ENCODE measurements around the gene GLS2.
"Not testable (repeated sequence)": the region's sequence is repeated elsewhere in the genome, so short reads cannot be mapped to it uniquely, and the experiment has no call there.

The GLS2 gene

DNA sequence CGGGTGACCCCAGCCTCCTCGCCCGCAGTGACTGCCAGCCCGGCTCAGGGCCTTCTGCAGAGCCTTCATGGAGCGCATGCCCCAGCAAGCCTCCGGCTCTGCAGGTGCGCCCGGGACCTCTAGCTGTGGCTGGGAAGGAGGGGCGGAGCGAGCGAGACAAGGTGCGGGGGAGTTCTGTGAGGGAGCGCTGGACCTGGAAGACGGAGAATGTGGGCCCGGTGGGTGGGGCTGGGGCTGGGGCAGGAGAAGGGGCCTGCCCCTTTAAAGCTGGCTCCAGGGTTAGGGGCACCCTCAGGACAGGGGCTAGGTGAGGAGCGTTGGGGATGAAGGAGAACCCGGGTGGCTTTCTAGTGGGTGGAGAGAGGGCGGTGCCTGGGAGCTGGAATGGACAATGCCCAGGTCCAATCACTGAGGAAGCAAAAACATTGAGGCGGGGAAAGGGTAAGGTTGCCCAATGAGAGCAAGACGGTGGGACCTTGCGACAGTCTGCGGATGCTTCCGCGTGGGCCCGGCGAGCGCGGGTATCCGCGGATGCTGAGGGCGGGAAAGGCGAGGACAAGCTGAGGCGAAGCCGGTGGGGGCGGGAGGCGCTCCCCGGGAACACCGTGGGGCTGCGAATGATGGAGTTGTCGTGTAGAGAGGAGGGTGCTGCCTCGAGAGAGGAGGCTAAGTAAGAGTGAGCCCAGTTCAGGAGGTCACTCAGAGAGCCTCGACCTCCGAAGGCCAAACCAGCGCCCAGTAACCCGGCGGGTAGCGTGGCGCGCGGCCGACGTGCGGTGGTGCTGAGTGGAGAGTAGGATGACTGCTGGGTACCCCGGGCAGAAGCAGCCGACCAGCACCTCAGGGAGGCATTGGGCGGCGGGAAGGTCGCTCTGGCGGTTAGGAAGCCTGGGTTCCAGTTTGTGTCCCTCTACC, at the start of gene GLS2:
Gene GLS2, minus strand, starts transcription at position 121 of the 915 bp plus-strand sequence. Its CDS starts 43 bp downstream, at position 78.
- peak; percentile 57 for DNase-seq

DNA sequence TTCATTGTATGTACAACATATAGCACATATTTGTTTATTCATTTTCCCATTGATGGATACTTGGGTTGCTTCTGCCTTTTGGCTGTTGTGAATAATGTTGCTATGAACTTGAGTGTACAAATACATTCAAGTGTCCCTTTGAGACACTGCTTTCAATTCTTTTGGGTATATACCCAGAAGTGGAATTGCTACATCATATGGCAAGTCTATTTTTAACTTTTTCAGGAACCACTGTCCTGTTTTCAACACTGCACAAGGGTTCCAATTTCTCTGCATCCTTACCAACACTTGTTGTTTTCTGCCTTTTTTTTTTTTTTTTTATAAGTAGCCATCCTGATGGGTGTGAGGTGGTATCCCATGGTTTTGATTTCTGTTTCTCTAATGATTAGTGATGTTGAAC, 49.6 kb upstream of the GLS2 start:
- no peak for DNase-seq

DNA sequence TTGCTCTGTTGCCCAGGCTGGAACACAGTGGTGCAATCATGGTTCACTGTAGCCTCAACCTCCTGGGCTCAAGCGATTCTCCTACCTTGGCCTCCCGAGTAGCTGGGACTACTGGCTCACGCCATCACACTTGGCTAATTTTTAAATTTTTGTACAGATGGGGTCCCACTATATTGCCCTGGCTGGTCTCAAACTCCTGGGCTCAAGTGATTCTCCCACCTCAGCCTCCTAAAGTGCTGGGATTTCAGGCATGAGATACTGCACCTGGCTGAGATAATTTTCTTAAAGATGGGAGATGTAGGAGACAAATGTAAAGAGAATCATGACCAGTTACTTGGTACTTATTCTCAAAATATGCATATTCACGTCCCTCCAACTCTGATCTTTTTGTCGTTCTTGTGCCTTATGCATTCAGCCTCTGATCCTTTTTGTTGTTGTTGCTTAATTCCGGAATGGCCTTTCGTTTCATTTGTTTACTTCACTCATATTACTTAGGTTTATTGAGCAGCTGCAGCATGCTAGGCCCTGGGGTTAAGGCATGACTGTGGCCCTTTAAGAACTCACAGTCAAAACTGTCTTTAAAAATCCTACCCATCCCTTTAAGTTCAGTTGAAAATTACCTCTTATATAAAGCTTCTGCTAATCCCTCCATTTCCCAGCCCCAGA, 42.6 kb upstream of the GLS2 start:
- no peak for DNase-seq

DNA sequence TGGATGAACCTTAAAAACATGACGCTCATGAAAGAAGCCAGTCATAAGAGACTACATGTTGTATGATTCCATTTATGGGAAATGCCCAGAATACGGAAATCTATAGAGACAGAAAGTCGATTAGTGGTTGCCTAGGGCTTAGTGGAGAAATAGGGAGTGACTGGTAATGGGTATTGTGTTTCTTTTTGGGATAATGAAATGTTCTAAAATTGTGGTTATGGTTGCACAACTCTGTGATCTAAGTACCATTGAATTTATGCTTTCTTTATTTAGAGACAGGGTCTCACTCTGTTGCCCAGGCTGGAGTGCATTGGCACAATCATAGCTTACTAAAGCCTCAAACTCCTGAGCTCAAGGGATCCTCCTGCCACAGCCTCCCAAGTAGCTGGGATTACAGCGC, 41.7 kb upstream of the GLS2 start:
- DNase-seq: no peak

DNA sequence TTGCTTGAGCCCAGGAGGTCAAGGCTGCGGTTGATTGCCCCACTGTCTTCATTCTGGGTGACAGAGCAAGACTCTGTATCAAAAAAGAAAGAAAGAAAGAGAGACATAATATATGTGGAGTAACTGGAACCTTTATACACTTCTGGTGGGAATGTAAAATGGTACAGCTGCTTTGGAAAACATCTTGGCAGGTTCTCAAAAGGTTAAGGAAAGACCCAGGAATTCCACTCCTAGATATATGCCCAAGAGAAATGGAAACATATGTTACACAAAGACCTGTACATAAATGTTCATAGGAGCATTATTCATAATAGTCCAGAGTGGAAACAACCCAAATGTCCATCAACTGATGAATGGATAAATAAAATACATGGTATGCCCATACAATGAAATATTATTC, 40.9 kb upstream of the GLS2 start:
- no peak for DNase-seq

DNA sequence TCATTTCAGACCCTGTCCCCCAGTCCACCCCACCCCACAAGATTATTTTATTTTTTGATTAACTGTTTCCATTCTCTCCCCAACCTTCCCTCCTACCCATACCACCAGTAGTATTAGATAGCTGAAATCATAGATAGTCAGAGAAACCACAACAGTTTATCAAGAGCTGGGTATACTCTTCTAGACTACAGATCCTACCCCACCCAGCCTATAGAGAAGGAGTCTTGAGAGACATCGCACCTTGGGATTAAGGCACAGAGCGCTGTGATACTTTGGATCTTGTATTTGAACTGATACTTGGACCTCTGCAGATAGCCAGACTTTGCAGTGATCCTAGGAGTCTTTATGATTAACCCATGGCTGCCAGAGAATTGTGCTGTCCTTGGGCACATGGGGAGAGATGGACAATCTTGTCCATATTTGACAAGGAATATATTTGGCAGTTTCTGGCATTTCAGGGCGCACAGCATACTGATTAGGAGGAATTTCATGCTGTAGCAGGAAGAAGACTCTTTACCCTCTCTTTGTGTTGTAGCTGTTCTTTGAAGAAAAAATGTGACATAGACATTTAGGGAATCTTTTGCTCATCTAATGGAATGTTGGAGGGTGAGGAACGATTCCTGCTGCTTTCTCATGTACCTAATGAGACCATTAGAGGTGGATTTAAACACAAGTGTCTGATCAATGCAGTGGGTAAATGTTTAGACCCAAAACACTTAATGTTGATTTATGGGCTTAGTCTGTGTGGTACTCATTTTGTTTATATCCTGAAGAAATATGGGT, 34.6 kb upstream of the GLS2 start:
- no peak for DNase-seq

DNA sequence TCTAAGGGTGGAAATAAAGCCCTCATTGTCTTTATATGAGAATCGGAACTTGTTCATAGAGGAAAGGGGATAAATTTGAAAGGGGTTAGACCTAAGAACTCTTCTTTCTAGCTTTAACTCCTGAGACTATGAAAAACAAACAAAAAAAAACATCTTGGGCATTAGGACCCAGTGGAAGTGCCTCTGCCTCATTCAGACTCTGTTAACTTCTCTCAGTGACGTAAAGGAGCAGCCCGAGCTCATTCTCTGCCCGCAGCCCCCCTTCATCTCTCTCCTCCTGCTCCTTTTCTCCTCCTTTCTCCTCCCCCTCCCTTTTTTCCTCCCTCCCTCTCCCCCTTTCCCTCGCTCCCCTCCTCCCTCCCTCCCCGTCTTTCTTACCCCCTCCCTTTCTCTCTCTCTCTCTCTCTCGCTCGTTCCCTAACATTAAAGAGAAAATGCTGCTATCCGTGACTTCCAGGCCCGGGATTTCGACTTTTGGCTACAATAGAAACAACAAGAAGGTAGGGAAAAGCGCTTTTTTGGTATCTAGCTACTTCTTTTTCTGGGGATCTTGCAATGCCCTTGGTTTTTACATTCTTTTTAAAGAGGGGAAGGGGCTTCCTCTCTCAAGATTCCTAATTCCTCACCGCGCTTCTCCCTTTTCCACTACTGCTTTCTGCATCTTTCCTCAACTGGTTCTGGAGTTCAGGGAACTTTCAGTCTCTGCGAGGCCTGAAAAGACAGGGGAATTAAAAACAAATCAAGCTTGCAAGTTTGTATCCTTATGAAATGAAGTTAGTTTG, 33.8 kb upstream of the GLS2 start, which contains the start of gene RBMS2:
Gene RBMS2, plus strand, starts transcription at position 231 of the 782 bp plus-strand sequence. Its CDS starts 204 bp downstream, at position 435.
- DNase-seq: peak; percentile 11

DNA sequence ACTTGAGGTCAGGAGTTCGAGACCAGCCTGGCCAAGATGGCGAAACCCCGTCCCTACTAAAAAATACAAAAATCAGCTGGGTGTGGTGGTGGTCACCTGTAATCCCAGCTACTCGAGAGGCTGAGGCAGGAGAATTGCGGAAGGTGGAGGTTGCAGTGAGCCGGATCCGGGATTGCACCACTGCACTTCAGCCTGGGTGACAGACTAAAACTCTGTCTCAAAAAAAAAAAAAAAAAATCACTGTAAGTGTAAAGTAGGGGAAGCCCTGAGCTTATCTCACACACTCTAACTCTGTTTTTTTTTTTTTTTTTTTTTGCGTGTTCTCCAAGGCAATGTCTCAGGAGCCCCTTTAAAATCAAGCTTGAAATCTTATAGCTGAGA, 33.2 kb upstream of the GLS2 start:
- no peak for DNase-seq

DNA sequence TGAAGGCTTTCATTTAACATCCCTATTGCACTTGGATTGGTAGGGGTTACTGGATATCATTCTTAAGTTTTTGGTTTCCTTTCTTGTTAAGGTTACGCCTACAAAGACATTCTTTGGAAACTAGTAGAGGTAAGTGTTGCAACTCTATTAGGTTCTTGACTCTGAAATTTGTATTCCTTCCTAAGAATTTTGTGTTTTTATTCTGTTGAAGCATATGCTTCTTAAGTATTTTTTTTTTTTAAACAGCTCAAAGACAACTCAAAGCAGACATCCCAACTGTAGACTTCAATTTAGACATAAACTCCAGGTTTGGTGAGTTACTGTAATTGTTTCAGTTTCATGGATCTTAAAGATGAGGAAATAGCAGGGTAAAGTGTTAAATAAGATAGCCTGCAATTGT, 32.5 kb upstream of the GLS2 start:
- no peak for DNase-seq

DNA sequence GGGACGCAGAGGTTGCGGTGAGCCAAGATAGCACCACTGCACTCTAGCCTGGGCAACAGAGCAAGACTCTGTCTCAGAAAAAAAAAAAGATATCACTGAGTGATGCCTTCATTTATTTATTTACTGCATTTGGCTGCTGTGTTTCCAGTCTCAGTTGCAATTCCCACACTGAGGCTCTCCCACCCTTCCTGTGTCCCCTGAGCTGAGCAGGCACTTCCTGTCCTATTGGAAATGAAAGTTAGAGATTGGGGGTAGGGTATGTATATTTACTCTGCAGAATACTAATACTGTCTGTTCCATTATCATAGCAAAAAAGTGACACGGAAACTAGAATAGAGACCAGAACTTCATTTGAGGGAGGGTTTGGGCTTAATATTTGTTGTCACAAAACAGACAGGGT, 32.1 kb upstream of the GLS2 start:
- DNase-seq: no peak

DNA sequence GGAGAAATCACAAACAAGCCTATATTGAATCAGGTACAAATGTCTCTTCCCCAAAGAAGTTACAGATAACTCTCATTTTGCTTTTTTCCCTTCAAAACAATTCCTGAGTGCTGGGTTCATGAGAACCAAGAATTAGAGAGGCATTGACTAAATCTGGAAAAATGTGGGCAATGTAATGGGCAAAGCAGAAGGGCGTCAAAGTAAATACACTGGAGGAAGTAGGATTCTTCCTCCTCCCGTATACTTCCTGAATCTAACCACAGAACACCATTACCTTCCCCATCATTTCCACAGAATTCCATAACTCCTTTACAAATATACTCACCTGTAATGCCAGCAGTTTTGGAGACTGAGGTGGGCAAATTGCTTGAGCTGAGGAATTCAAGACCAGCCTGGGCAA, 30.6 kb upstream of the GLS2 start:
- DNase-seq: no peak

DNA sequence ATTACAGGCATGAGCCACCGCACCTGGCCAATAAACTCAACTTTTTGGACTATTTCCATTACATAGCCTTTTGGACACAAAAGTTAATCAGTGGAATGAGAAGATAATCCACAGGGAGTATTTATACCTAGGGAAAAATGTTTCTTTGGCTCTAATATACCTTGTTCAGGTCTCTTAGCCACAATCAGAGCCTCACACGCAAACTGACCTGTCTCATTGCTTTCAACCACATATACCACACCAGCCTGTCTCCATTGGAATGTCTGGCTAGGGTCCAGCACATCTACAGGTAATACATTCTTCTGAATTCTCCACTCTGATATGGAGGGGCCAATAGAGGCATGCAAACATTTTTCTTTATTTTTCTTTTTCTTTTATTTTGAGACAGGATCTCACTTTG, 29.9 kb upstream of the GLS2 start:
- no peak for DNase-seq

DNA sequence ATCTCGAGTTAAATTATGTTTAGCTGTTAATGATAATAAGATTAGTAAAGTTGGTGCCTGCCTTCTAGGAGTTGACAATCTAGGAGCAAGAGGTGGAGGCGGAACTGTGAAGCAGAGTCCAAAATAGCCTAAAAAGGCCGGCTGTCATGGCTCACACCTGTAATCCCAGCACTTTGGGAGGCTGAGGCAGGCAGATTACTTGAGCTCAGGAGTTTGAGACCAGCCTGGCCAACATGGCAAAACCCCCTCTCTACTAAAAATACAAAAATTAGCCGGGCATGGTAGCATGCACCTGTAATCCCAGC, 26.0 kb upstream of the GLS2 start:
- not testable (repeated sequence) for DNase-seq

DNA sequence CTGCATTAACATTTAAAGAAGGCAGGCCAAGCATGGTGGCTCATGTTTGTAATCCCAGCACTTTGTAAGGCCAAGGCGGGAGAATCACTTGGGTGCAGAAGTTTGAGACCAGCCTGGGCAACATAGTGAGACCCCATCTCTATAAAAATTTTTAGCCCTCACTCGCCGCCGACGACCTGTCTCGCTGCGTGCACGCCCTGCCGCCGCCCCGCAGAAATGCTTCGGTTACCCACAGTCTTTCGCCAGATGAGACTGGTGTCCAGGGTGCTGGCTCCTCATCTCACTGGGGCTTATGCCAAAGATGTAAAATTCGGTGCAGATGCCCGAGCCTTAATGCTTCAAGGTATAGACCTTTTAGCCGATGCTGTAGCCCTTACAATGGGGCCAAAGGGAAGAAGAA, 22.8 kb upstream of the GLS2 start:
- DNase-seq: no peak

DNA sequence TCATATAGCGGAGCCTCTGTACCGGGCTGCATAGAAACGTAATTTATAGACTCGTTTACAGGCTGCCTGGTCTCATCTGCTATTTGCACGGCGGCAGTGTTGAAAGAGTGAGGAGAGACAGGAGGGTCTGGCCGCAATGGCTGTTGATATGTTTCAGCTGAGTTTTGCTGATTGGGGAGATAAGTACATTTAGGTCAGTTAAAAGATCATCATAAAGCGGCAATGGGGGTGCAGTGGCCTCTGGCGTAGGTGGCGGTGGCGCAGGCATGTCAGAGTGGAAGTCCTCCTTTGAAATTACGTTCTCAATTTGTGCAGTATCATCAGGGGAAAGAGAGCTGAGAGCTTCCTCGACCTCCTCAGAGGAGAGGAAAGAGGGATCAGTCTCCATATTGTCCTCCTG, 11.9 kb upstream of the GLS2 start:
- not testable (repeated sequence) for DNase-seq

DNA sequence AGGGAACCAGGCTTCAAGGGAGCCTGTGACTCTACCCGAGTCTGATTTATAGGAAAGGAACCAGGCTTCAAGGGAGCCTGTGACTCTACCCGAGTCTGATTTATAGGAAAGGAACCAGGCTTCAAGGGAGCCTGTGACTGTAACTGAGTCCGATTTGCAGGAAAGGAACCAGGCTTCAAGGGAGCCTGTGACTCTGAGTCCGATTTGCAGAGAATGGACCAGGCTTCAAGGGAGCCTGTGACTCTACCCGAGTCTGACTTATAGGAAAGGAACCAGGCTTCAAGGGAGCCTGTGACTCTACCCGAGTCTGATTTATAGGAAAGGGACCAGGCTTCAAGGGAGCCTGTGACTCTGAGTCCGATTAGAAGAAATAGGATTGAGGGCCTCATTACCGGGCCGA, 11.5 kb upstream of the GLS2 start:
- not testable (repeated sequence) for DNase-seq

DNA sequence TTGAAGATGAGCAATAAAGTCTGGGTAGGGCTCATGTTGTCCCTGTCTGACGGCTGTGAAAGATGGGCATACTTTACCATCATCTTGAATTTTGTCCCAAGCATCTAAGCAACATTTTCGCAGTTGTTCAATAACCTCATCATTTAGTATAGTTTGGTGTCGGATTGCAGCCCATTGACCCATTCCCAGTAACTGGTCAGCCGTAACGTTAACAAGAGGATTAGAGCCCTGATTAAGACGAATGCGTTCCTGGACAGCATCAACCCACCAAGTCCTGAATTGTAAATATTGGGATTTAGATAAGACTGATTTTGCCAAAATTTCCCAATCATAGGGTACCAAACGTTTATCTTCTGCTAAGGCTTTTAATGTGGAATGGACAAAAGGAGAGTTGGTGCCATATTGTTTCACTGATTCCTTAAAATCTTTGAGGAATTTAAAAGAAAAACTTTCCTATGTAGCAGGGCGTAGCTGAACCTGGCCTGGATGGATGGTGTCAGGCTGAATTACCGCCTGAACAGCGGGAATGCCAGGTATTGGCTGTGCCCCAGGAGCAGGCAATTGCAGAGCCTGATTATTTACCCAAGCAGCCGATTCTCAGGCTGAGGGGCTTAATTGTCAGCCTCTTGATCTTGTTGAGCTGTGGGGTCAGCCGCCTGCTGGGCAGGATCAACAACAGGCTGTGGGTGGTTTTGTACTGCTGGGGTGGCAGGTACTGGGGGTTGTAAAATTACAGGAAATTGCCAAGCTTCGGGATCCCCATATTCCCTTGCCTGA, 10.4 kb upstream of the GLS2 start:
- DNase-seq: not testable (repeated sequence)

DNA sequence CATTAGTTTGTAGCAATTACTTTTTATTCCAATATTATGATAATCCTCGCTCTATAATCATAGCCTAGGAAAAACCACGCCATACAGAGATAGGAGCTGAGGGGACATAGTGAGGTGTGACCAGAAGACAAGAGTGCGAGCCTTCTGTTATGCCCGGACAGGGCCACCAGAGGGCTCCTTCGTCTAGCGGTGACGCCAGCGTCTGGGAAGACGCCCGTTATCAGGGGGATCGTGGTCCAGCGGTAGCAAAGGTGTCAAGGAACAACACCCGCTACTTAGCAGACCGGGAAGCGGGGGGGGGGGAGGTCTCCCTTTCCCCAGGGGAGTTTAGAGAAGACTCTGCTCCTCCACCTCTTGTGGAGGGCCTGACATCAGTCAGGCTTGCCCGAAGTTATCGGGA, 8.7 kb upstream of the GLS2 start:
- DNase-seq: peak; percentile 48

DNA sequence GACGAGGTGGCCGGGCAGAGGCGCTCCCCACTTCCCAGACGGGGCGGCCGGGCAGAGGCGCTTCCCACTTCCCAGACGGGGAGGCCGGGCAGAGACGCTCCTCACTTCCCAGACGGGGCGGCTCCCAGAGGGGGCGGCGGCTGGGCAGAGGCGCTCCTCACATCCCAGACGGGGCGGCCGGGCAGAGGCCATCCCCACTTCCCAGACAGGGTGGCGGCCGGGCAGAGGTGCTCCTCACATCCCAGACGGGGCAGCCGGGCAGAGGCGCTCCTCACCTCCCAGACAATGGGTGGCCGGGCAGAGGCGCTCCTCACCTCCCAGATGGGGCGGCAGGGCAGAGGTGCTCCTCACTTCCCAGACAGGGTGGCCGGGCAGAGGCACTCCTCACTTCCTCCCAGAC, 6.5 kb upstream of the GLS2 start:
- DNase-seq: not testable (repeated sequence)

DNA sequence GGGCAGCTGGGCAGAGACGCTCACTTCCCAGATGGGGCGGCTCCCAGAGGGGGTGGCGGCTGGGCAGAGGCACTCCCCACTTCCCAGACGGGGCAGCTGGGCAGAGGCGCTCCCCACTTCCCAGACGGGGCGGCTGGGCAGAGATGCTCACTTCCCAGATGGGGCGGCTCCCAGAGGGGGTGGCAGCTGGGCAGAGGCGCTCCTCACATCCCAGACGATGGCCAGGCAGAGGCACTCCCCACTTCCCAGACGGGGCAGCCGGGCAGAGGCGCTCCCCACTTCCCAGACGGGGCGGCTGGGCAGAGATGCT, 6.1 kb upstream of the GLS2 start:
- DNase-seq: not testable (repeated sequence)

DNA sequence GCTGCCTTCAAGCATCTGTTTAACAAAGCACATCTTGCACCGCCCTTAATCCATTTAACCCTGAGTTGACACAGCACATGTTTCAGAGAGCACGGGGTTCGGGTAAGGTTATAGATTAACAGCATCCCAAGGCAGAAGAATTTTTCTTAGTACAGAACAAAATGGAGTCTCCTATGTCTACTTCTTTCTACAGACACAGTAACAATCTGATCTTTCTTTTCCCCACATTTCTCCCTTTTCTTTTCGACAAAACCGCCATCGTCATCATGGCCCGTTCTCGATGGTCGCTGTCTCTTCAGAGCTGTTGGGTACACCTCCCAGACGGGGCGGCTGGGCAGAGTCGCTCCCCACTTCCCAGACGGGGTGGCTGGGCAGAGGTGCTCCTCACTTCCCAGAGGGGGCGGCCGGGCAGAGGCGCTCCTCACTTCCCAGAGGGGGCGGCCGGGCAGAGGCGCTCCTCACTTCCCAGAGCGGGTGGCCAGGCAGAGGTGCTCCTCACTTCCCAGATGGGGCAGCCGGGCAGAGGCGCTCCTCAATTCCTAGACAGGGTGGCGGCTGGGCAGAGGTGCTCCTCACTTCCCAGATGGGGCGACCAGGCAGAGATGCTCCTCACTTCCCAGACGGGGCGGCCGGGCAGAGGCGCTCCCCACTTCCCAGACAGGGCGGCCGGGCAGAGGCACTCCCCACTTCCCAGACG, 5.6 kb upstream of the GLS2 start:
- DNase-seq: not testable (repeated sequence)

DNA sequence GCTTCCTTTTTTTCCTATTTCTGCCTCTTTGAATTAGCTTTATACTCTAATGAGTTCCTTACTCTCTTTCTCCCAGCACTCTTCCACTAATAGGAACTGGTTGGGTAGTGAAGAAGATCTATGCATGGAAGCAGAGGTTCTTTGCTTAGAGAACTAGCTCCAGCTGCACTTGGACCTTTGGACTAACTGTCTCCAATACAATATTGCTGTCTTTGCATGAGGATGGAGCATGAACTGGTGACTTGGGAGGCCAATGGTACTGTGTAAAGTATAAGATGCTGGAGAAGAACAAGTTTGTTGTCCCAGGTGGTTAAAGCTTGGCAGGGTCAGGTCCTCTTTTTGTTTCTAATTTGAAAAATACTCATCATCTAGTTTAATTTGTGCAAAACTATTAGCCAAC, 2.4 kb upstream of the GLS2 start:
- no peak for DNase-seq

Data from activated CD4-positive, alpha-beta T cell treated with anti-CD3 and anti-CD28 coated beads for 1 hour (primary cell).